Activated T-helper 1 cell treated with anti-CD3 and anti-CD28 coated beads, Interleukin-12 subunit alpha, Interleukin-12 subunit beta, Interleukin-2, Interleukin-4 antibody, amounts not matched to agents 30 ng/mL and 10 ng/mL and 1 ng/mL, durations not matched to agents 14 hours and 24 hours and 36 hours (primary cell): ENCODE data around the gene SHROOM4. TPM values are rescaled to one million over a fixed set of nuclear protein-coding genes. Genes with fewer than 3 reads are reported as not detected.

Source experiments
- DNase-seq: peaks from one replicate; pipeline ENCODE4 v3.0.0; 2021; ENCODE audit warnings: low spot score
- H3K27ac Mint-ChIP-seq: one replicate; pipeline ENCODE4 v1.8.0; 2021; ENCODE audit warnings: mild to moderate bottlenecking, mixed read lengths
- H3K27me3 Mint-ChIP-seq: one replicate; pipeline ENCODE4 v1.8.0; 2022; ENCODE audit warnings: mild to moderate bottlenecking, moderate library complexity, mixed read lengths; ENCODE audit not compliant: insufficient read depth
- H3K36me3 Mint-ChIP-seq: one replicate; pipeline ENCODE4 v1.8.0; 2021; ENCODE audit warnings: low read depth, mixed read lengths
- H3K4me1 Mint-ChIP-seq: one replicate; pipeline ENCODE4 v1.8.0; 2021; ENCODE audit warnings: low read depth, mixed read lengths
- H3K4me3 Mint-ChIP-seq: one replicate; pipeline ENCODE4 v1.8.0; 2021; ENCODE audit warnings: mild to moderate bottlenecking, moderate library complexity, mixed read lengths
- H3K9me3 Mint-ChIP-seq: one replicate; pipeline ENCODE4 v1.8.0; 2021; ENCODE audit warnings: mixed read lengths
- intact Hi-C: fragments of 100-400 bp; cut with micrococcal nuclease; formaldehyde crosslinking; loops from one replicate; pipeline ENCODE4 v1.15.1; 2024
- total RNA-seq: library from RNA; stranded (reverse); gene quantifications from 2 replicates; pipeline ENCODE4 v1.2.3, GENCODE V29; 2022

Gene SHROOM4
- not detected in 2 replicates for total RNA-seq

- H3K9me3 Mint-ChIP-seq = no peaks in the 10 kb centered on the region
- H3K27me3 Mint-ChIP-seq = peaks cover 10% of the 10 kb centered on the region
- H3K27ac Mint-ChIP-seq = no peak within 1 kb of the TSS
- intact Hi-C loops = no loop called here
- H3K36me3 Mint-ChIP-seq = no peaks in the 10 kb centered on the region
- H3K4me1 Mint-ChIP-seq = no peaks in the 10 kb centered on the region
- H3K4me3 Mint-ChIP-seq = no peak within 1 kb of the TSS
- no peak for DNase-seq
Observed at GRCh38 chrX:50813843-50814661, at the start of gene SHROOM4. SHROOM4 (minus strand) TSS chrX:50814194; CDS start chrX:50814018, 176 bp downstream.

DNA sequence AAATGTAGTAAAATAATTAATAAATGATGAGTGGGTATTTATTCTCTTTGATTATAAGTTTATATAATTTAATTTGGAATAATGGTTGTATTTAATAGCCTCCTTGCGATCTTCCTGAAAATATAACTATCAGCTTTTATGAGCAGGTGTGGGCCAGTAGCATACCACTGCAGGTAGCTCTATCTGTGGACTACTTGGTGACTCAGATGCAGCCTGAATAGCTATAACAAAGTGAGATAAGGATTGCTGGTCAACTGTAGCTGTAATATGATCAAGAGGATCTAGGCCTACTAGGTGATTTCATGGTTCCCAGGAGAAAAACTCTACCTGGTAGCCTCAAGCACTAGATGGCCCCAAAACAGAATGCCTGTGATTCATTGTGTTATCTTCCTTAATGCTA is 49.5 kb upstream of the SHROOM4 start:
- Mint-ChIP-seq H3K9me3 (no peaks in the 10 kb centered on the region), H3K27ac (no peak overlapping the region), H3K27me3 (peaks cover 2% of the 10 kb centered on the region), H3K4me1 (no peaks in the 10 kb centered on the region), H3K36me3 (no peaks in the 10 kb centered on the region), H3K4me3 (no peak overlapping the region)
- intact Hi-C loops = no loop called here
- no peak for DNase-seq

DNA sequence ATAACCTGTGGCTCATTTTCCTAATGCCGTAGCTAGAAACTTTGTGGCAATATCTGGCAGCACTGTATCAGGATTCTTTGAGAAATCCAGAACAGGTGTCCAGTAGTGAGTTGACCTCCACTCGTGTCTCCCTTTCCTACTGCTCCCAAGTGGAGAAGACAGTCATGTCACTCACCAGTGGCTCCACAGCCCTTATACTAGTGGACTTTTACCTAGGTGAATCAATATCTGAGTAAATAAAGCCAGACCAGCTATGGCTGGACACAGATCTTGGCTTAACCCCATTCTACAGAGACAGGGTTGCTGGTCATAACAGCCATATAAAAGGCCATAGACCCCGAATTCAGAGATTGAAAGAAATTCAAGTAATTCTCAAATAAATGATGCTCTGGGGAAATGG is 46.5 kb upstream of the SHROOM4 start:
- Mint-ChIP-seq H3K27me3 (no peaks in the 10 kb centered on the region), H3K4me1 (no peaks in the 10 kb centered on the region), H3K36me3 (no peaks in the 10 kb centered on the region), H3K4me3 (no peak overlapping the region), H3K9me3 (no peaks in the 10 kb centered on the region), H3K27ac (no peak overlapping the region)
- intact Hi-C loops = no loop called here
- DNase-seq = no peak

GRCh38 chrX:50858548-50858947 is 44.6 kb upstream of the SHROOM4 start:
- H3K27ac Mint-ChIP-seq = no peak overlapping the region
- H3K4me3 Mint-ChIP-seq = no peak overlapping the region
- no peak for DNase-seq
- no peaks in the 10 kb centered on the region for H3K9me3 Mint-ChIP-seq
- H3K36me3 Mint-ChIP-seq = no peaks in the 10 kb centered on the region
- H3K4me1 Mint-ChIP-seq = no peaks in the 10 kb centered on the region
- intact Hi-C loops = no loop called here
- H3K27me3 Mint-ChIP-seq = no peaks in the 10 kb centered on the region

DNA sequence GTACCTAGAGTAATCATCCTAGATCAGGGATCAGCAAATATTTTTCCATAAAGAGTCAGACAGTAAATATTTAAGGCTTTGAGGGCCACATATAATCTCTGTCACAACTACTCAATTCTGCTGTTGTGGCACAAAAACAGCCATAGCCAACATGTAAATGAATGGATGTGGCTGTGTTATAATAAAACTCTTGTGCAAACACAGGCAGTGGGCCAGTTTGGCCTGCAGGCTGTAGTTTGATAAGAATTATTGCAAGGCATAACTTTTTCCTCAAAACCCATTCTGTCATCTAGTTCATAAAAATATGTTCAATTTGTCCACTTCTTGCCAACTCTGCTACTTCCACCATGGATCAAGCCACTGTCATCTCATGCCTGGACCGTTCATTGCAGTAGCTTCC is 39.4 kb upstream of the SHROOM4 start:
- Mint-ChIP-seq H3K27me3 (no peaks in the 10 kb centered on the region), H3K9me3 (no peaks in the 10 kb centered on the region), H3K36me3 (no peaks in the 10 kb centered on the region), H3K27ac (no peak overlapping the region), H3K4me3 (no peak overlapping the region), H3K4me1 (no peaks in the 10 kb centered on the region)
- DNase-seq = no peak
- intact Hi-C loops = no loop called here

GRCh38 chrX:50852524-50852923 is 38.5 kb upstream of the SHROOM4 start:
- Mint-ChIP-seq H3K27me3 (no peaks in the 10 kb centered on the region), H3K4me1 (no peaks in the 10 kb centered on the region), H3K4me3 (no peak overlapping the region), H3K36me3 (no peaks in the 10 kb centered on the region), H3K9me3 (no peaks in the 10 kb centered on the region), H3K27ac (no peak overlapping the region)
- intact Hi-C loops = no loop called here
- no peak for DNase-seq

- no peak for DNase-seq
- Mint-ChIP-seq H3K27me3 (no peaks in the 10 kb centered on the region), H3K9me3 (no peaks in the 10 kb centered on the region), H3K4me3 (no peak overlapping the region), H3K27ac (no peak overlapping the region), H3K36me3 (no peaks in the 10 kb centered on the region), H3K4me1 (no peaks in the 10 kb centered on the region)
- intact Hi-C loops = no loop called here
Observed at GRCh38 chrX:50842221-50842620, 28.2 kb upstream of the SHROOM4 start.

DNA sequence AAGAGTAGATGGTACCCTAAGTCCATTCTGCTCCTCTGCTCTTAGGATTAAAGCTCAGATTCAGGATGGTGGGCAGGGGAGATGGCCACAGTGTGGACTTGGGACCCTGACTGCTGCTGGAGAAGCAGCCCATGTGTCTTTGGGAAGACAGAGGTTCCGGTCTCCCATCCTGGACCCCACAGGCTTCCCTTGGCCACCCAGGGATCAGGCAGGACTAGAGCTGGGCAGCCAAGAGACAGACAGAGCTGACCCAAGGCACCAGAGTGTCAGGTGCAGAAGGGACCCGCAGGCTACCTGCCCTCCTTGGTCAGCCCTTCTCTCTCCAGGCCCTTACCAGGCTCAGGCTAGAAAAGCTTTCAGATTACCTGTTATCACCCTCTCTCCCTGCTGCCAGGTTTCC is 25.7 kb upstream of the SHROOM4 start:
- no peak for DNase-seq
- Mint-ChIP-seq H3K9me3 (no peaks in the 10 kb centered on the region), H3K4me1 (no peaks in the 10 kb centered on the region), H3K36me3 (no peaks in the 10 kb centered on the region), H3K27ac (no peak overlapping the region), H3K27me3 (peaks cover 2% of the 10 kb centered on the region), H3K4me3 (no peak overlapping the region)
- intact Hi-C loops = no loop called here

DNA sequence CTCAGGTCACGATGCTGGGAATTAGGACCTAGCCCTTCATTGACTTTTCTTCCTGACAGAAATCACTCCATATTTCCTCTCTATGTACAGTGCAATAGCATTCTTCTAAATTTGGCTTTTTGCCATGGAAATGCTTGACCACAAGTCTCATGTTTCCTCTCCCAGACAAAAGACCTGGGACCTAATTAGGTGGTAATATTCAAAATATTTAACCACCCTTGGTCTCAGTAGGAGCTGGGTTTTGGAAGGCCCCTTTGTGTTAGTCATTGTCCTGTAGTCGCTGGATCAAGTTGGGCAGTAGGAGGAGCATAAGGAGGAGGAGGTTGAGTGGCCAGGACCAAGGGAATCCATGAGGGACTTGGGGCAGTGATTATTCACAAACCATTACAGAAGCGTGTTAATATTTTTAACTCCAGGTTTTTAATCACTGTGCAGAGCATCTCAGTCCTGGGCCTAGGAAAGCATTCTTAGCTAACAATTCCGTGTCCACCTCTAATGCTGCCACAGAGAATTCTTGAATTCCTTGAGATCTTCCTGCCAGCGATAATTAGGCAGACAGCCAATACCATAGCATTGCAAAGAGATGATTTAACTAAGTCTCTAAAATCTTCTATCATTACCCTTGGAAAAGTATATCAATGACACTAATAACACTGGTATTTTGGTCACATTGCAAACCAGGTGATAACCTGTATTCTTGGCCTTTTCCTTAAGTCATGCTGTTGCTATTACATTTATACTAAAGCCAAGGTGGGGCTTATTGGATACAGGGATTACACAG is 25.0 kb upstream of the SHROOM4 start:
- intact Hi-C loops = no loop called here
- H3K4me1 Mint-ChIP-seq = no peaks in the 10 kb centered on the region
- H3K27ac Mint-ChIP-seq = no peak overlapping the region
- DNase-seq = no peak
- peaks cover 3% of the 10 kb centered on the region for H3K27me3 Mint-ChIP-seq
- no peaks in the 10 kb centered on the region for H3K36me3 Mint-ChIP-seq
- H3K9me3 Mint-ChIP-seq = no peaks in the 10 kb centered on the region
- H3K4me3 Mint-ChIP-seq = no peak overlapping the region

DNA sequence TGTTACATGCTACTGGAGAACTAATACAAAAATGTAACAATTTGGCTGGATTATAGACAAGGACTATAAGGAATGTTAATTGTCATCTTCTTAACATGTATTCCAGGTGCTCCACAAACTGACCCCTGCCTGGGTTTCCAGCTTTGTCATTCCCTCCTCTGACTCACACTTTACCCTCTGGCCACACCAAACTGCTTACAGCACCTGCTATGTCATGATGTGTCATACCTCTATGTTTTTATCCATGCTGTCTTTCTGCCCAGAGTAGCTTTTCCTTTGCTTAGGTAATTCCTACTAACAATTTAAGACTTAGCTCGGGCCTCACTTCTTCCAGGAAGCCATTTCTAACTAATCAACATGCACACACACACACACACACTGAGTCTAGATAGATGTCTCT is 14.0 kb upstream of the SHROOM4 start:
- Mint-ChIP-seq H3K9me3 (no peaks in the 10 kb centered on the region), H3K4me1 (no peaks in the 10 kb centered on the region), H3K27me3 (no peaks in the 10 kb centered on the region), H3K27ac (no peak overlapping the region), H3K4me3 (no peak overlapping the region), H3K36me3 (no peaks in the 10 kb centered on the region)
- intact Hi-C loops = no loop called here
- DNase-seq = no peak

DNA sequence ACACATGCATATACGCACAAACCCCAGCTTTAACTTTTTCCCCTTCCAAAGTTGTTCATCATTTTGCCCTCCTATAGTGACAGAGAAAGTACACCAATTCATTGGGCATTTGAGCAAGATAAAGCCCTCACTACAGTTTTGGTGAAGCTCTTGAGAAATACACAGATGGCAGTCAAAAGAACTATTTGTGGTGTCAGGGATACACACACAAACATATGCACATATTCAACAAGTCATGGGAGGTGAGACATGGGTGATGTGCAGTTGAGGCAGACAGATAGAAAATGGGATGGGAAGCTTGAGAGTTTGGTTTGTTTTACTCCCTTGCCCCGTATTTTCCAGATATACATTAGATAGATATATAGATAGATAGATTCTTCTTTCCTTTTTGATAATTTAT is 11.8 kb upstream of the SHROOM4 start:
- H3K9me3 Mint-ChIP-seq = no peaks in the 10 kb centered on the region
- intact Hi-C loops = no loop called here
- H3K27me3 Mint-ChIP-seq = no peaks in the 10 kb centered on the region

DNA sequence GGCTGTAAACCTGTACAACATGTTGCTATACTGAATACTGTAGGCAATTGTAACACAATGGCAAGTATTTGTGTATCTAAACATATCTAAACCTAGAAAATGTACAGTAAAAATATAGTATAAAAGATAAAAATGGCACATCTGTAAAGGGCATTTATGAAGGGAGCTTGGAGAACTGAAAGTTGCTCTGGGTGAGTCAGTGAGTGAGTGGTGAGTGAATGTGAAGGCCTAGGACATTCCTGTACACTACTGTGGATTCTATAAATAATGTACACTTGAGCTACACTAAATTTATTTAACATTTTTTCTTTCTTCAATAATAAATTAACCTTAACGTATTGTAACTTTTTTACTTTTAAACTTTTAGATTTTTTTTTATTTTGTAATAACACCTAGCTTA is 5.0 kb upstream of the SHROOM4 start:
- Mint-ChIP-seq H3K4me1 (no peaks in the 10 kb centered on the region), H3K9me3 (no peaks in the 10 kb centered on the region), H3K4me3 (no peak overlapping the region), H3K27me3 (no peaks in the 10 kb centered on the region), H3K27ac (no peak overlapping the region), H3K36me3 (no peaks in the 10 kb centered on the region)
- no peak for DNase-seq
- intact Hi-C loops = no loop called here

More for the DNA sequence above, 11.8 kb upstream of the SHROOM4 start:
- DNase-seq = no peak
- Mint-ChIP-seq H3K27ac (no peak overlapping the region), H3K36me3 (no peaks in the 10 kb centered on the region), H3K4me1 (no peaks in the 10 kb centered on the region), H3K4me3 (no peak overlapping the region)

- intact Hi-C loops = no loop called here
- Mint-ChIP-seq H3K4me3 (no peak overlapping the region), H3K36me3 (no peaks in the 10 kb centered on the region), H3K27me3 (peaks cover 10% of the 10 kb centered on the region), H3K27ac (no peak overlapping the region), H3K4me1 (no peaks in the 10 kb centered on the region), H3K9me3 (no peaks in the 10 kb centered on the region)
- no peak for DNase-seq
Observed at GRCh38 chrX:50815120-50815519, 1.1 kb upstream of the SHROOM4 start.
